CD4-positive, alpha-beta T cell treated with Interferon alpha-2 for 1 hour (primary cell): Measurements from ENCODE around the gene POLR3A.
"Not testable (repeated sequence)": the region's sequence is repeated elsewhere in the genome, so short reads cannot be mapped to it uniquely, and the experiment has no call there.

Experiments
- DNase-seq, 2 donors: peaks; one replicate each; pipeline ENCODE4 v3.0.0-alpha.2; 2020 to 2022

POLR3A gene

DNA sequence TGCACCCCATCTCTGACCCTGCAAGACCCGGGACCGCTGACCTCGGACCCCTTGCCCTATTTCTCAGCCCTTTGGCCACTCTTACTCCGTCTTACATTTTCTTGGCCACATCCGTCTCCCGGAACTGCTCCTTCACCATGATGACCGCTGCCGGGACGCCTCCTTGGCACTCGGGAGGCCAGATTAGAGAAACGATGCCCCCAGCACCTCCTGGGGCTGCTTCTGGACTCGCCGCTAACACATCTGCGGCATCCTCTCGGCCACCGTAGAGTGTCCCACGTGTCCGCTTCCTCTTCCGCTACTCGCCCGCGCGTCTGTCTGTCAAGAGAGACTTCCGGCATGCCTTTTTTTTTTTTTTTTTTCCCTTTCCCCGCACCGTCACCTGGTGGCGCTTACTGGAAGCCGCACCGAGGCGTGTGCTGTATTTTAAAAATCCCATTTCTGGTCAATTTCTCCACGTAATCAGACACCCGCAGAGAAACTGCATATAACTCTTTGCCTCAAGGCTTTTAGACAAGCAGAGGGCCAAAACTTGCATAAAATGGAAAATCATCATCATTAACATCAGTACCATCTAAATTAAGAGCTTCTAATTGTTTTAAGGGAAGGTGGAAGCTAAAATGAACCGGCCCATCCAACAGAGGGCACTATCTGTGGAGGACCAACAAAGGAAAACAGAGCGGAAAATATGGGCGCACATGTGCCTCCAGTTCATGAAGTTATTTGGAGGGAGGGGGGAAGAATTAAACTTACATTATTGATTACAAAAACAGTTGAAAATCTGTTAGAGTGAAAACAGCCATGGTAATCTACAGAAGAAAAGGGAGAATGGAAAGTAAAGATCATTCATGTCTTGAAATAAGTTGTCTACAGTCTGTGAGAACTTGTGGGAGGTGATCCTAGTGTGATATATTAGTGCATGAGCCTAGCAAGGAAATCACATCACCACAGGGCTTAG lies at the start of gene POLR3A:
TSS of gene POLR3A (minus strand) at position 247 of the 958 bp plus-strand sequence. CDS start at position 139, 108 bp downstream.
- peak; percentile 95 for DNase-seq

DNA sequence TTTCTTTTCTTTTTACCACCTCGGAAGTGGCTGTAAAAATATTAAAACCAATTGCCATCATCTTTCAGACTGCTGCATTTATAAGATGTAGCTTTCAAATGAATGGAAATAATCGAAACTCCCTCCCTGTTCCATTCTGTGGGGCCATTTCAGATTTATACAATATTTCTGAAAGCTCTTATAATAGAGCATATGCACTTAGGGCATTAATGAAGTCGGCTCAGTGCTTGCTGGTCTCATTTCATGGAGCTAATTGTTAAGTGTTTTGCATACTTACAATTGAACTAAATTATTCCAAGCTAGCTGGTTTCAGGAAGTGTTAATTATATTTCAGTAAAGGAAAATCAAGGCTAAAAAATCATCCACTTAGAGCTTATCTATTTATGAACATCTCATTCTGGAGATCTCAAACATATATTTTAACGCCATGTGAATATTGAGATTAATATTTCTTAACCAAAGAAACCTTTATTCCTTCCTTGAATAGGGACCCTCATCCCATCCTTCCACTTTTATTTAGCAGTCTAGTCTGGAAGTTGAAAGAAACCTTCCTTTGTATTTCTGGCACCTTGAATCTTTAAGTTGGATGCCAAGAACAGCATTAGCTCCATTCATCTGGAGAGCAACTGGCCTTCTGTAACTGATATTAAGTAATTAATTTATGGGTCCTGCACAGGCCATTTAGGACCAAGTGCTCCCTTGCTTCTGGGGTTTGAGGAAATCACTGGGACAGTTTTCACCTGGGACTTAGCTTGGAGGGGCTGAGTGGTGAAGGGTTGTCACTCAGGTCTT lies 49.4 kb upstream of the POLR3A start:
- DNase-seq: no peak

DNA sequence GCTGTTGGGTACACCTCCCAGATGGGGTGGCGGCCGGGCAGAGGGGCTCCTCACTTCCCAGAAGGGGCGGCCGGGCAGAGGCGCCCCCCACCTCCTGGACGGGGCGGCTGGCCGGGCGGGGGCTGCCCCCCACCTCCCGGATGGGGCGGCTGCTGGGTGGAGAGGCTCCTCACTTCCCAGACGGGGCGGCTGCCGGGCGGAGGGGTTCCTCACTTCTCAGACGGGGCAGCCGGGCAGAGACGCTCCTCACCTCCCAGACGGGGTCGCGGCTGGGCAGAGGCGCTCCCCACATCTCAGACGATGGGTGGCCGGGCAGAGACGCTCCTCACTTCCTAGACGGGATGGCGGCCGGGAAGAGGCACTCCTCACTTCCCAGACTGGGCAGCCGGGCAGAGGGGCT lies 46.5 kb upstream of the POLR3A start:
- DNase-seq: not testable (repeated sequence)

DNA sequence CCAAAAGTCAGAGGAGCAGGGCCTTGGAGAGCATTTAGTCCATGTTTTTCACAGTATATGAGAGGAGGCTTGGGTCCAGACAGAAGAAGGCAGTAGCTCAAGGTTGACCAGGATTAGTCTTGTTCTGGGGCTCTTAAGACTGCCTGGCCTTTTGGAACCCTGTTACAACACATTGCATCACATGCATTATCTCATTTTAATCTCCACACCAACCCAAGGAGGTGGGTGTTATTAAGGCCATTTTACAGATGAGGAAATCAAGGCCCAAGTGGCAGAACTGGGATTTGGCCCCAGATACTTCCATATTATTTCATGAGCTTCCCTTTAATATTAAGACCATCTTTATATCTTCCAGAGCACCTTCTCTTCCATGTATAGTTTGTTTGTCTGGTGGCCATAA lies 43.2 kb upstream of the POLR3A start:
- DNase-seq: no peak

DNA sequence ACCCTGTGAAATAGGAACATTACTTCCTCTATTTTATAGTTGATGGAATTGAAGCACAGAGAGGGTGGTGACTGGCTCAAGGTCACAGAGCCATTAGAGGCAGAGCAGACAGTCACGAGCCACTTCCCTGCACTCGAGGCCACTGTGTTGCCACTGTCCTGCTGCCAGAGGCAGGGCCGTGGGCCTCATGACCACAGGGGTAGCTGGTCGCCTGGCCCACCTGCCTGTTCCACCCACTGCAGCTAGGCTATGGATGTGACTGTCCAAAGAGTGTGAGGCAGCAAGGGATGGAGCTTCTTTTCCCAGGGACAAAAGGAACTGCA lies 42.5 kb upstream of the POLR3A start:
- DNase-seq: no peak

DNA sequence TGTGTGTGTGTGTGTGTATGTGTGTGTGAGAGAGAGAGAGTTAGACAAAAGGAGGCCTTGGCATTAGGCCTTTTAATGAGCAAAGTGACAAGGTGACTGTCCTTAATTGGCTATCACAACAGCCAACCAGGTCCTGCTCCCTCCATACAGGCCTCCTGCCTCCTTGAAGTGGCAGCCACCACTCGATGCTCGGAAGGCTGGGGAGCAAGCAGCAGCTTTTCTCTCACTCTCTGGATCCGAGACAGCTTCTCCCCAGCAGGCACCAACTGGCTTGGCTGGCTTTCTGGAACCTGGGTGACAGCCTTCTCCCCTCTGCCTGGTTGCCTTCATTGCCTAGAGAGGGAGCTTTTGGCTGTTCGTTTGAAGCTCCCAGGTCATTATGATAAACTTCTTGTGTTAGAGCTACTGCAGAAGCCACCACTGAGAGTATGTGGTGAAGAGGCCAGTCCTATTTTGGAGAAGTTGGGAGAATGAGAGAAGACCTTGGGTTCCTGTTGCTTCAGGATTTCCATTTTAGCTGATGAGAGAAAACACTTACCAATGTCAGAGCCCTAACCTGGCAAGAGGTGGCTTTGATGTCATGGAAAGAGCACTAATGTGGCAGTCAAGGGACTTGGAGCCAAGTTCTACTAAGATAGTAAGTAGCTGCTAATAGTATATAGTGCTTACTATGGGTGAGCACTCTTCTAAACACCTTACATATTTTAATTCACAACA lies 42.0 kb upstream of the POLR3A start:
- no peak for DNase-seq

DNA sequence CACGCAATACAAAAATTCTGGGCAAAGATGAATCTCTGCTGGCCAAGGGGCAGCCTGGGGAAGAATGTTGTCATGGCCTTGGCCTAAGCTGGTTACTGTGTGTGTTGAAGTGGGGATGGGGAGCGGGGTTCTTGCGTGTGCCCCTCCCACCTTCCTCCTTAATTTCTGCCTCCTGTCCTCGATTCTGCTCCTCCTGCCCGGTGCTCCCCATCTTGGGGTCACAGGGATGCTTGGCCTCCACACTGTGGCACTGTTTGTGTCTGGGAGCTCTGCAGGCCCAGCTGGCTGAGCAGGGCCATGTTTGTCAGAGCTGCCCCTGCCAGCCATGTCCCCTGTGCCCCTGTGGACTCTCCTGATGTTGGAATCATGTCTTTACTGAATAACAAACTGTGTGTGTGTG lies 41.4 kb upstream of the POLR3A start:
- DNase-seq: no peak

DNA sequence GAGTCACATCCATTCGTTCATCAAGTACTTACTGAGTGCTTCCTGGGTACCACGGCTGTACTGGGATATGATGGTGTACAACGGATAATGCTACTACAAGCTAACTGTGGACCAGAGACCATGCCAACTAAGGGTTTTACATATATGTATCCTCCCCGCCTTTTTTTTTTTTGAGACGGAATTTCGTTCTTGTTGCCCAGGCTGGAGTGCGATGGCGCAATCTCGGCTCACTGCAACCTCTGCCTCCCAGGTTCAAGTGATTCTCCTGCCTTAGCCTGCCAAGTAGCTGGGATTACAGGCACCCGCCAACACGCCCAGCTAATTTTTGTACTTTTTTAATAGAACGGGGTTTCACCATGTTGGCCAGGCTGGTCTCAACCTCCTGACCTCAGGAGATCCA lies 40.7 kb upstream of the POLR3A start:
- not testable (repeated sequence) for DNase-seq

DNA sequence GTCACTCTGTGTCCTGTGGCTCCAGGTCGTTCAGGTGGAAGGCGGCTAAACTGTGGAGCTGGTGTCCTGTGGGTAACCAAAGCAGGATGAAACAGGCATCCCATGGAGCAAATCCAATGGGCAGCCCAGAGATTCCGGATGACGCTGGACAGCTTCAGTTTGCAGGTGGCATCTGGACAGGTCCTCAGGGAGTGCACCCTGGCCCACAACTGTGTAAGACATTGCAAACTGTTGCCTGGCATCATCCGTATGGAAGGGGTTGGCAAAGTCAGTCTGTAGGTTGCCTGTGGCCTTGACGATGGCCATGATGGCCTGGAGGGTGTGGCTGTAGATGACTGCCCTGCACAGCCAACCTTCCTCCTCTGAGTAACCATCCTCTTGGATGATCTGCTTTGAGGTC lies 39.8 kb upstream of the POLR3A start:
- DNase-seq: no peak

DNA sequence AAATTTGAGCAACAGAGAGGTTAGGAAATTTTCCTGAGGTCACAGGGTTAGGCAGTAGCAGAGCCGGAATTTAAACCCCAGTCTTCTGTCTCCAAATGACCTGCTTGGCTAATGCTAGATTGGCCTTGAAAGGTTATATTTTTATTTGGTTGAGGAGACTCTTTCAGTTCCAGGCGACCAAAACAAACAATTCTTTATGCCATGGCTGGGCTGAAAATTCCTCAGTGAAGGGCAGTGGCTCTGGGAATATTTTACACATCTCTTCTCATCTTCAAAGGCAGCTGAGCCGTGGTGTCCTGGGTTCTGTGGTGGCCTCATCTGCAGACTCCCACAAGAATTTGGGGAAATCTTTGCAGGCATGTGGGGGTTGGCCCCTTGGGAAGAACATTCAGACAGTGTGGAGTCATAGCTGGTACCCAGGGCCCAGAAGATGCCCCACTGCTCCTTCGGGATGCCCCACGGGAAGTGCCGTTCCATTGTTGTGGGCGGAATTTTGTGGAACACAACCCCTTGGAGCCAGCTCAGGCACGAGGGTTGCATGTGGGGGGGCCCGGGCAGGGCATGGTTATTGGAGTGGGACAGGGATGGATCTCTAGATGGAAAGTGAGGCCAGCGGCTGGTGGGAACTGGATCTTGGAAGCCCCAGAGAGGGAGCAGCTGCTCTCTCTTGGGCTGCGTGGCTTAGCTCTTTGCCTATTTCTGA lies 37.6 kb upstream of the POLR3A start:
- no peak for DNase-seq

DNA sequence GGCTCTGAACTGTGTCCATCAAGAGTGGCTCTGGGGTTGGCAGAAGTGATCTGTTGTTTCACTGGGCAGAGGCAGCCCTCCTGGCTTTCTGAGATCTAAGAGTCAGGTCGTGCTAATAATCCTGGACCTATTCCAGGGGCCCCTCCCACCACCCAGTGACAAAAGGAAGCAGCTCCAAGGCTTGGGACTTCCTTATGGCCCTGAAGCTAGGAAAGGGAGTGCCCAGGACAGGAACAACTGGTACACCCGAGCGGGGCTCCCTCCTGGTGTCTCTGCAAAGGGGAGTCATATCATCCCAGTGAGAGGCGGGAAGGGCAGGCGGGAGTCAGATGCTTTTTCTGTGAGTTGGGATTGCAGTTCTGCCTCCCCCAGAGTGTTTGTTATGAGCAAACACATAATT lies 36.7 kb upstream of the POLR3A start:
- DNase-seq: no peak

DNA sequence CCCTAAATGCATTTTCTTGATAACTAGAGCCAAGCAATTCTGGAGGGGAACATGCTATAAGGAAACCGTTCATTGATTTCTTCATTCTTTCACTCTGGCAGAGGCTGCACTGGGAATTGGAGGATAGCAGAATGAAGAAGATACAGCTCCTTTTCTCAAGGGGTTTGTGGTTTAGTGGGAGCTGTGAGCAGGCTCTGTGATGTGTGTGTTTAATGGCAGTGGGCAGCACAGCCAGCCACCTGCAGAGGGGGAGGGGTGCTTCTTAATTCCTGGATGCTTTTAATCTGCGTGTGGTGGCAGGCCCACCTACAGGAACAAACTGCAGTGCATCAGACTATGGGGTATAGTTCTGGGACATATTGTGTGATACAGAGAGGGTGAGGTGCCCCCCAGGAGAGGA lies 36.3 kb upstream of the POLR3A start:
- DNase-seq: no peak

DNA sequence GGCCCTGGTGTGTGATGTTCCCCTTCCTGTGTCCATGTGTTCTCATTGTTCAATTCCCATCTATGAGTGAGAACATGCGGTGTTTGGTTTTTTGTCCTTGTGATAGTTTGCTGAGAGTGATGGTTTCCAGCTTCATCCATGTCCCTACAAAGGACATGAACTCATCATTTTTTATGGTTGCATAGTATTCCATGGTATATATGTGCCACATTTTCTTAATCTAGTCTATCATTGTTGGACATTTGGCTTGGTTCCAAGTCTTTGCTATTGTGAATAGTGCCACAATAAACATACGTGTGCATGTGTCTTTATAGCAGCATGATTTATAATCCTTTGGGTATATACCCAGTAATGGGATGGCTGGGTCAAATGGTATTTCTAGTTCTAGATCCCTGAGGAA lies 35.6 kb upstream of the POLR3A start:
- not testable (repeated sequence) for DNase-seq

DNA sequence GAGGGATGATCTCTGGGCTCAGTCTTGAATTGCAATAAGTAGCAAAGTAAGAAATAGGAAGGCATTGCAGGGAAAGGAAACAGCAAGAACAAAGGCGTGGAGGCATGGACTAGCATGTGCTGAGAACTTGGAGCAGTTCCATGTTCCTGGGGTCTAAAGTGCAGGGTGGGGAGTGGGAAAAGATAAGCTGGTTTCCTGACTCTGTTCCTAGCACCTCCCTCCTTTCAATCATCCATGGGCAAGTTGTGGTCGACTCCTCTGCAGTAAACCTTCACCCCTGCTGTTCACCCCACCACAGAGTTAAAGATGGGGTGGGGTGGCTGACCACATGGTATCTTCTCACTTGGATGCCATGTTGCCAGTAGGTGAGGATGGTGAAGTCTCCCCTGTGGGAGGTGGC lies 33.9 kb upstream of the POLR3A start:
- DNase-seq: no peak

DNA sequence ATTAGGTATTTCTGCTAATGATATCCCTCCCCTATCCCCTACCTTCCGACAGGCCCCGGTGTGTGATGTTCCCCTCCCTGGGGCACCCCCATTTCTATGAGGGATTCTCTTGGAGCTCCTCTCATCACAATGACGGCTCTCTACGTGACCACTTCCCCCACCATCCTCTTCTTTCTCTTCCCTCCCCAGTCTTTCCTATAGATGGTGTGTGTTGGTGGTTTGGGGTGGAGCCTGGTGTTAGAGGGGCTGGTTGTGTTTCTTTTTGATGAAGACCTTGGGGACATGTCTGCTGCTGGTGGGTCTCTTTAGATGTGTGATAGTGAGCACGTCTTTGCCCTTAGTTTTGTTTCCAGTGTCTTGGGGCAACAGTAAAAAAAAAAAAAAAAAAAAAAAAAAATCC lies 33.0 kb upstream of the POLR3A start:
- peak; percentile 4 to 8 for DNase-seq

DNA sequence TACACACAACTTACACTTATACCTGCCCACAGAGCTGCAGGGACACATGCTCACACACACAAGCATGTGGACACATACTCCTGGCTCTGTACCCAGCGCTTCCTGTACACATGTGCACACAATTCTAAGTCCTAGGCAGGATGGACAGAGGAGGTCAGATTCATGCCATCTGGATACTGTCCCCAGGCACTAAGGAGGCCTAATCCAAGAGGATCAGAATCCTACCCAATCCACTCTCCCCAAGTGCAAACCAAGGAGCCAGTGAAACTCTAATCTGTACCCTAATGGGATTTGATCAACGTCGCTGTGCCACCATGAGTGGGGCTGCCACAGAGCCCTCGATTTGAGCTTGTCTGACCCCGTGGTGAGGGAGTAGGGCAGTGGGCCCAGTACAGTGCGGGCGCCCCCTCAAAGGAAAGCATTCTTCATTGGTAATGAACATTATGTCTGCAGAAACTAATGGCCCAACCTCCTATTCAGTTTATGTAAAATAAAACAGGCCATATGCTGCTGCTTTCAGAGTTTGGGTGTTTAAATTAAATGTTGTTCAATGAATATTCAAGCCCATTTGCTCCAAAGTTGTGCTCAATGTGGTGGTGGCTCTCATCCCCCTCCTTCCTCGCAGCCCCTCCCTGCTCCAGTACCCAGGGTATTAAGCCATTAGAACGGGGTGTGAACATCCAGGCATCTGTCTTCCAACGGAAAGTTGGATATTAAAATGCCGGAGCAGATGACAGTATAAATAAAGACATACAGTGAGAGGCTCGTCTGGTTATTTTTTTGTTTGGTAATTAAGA lies 30.8 kb upstream of the POLR3A start:
- no peak for DNase-seq

DNA sequence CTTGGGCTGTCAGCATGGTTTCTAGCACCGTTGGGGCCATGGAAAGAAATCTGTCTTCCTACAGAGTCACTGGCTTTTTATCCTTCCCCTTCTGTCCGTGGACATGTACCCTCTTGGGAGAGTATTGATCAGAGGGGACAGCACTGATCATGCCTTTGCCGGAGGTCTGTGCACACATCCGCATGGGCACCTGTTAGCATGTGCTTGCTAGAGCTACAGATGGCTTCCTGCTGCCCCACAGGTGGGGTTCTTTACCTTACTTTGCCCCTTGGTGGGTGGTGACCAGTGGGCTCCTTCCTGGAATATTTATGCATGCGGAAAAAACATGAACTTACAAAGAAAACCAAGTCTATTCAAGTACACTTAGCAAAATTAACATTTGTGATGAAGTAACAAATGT lies 29.2 kb upstream of the POLR3A start:
- DNase-seq: no peak

DNA sequence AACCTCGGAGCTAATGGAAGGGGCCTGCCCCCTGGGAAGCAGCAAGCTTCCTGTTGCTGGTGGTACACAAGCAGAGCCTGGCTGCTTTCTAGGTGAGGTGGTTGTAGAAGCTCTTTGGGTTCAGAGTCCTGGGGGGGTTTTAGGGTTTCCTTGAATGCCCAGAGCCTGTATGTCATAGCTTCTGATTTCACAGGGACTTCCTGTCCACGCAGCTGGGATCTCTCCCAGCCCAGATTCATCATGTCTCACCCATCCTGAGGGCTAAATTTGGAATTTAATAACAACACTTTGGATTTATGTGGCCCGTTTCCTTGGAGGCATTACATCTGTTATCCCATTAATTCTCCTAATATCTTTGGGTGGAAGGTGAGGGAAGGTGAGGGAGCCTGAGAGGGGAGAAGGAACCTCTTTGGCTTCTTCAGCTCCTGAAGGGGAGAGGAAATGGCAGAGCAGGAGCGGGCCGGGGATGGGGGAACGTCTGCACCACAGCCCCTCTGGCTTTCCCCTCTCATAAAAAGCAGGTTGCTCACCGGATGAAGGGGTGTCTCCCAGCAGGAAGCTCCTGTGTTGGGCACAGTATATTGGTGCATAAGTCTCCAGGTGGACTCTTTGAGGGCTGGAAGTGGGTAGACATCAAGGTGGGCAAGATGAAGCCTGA lies 24.0 kb upstream of the POLR3A start:
- DNase-seq: no peak

DNA sequence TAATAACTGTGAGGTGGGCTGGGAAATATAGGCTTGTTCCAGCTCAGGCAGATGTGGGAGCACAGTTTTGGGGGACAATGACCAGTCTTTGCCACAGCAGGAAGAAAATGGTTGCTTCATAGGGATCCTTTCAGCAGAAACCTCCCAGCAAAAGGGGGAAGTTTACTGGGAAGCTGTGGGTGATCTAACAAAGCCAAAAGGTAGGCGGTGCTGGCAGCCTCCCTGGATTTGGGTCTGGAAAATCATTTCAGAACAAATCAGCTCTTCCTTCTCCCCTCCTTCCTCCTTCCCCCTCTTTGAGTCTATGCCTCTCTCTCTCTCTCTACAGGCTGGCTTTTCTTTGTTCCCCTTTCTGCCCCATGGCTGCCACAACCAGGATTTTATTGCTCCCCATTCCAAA lies 20.5 kb upstream of the POLR3A start:
- no peak for DNase-seq

DNA sequence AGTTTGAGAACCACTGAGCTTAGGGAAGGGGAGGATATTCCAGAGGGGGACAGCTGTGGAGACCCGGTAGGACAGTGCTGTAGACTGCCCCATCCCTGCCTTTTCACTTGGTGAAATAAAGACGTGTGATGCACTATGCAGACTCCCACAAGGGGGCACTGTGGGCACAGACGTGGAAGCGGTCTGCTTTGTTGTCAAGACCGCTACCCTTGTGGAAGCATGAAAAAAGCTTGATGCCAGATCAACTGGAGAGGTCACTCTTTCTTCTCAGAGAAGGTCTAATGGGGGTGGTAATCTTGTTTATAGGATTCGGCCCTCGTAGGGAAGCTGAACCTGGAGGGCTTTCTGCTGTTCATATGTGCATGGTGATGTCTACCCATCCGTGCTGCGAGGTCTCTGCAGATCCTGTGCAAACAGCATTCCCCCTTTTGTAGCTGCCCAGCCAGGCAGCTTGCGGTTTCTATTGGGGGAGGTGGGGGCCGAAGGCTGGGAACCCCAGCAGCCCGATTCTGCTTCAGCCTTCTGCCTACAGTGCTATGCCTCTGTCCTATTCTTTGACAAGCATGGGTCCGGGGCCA lies 18.1 kb upstream of the POLR3A start:
- peak; percentile 71 to 78 for DNase-seq

DNA sequence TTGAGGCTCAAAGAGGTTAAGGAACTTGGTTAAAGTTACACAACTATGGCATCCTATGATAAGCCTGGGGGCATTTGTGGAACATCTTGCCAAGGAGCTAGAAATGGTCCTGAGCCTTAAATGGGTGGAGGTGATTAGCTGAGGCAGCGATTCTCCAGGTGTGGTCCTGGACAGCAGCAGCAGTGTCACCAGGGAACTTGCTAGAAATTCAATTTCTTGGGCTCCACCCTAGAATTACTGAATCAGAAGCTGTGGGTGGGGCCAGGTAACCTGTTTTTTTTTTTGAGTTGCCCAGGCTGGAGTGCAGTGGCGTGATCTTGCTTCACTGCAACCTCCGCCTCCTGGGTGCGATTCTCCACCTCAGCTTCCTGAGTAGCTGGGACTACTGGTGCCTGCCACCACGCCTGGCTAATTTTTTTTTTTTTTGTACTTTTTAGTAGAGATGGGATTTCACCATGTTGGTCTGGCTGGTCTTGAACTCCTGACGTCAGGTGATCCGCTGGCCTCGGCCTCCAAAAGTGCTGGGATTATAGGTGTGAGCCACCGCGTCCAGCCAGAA lies 17.5 kb upstream of the POLR3A start:
- no peak for DNase-seq
